Measurements from ENCODE around the gene CIART.

DNA sequence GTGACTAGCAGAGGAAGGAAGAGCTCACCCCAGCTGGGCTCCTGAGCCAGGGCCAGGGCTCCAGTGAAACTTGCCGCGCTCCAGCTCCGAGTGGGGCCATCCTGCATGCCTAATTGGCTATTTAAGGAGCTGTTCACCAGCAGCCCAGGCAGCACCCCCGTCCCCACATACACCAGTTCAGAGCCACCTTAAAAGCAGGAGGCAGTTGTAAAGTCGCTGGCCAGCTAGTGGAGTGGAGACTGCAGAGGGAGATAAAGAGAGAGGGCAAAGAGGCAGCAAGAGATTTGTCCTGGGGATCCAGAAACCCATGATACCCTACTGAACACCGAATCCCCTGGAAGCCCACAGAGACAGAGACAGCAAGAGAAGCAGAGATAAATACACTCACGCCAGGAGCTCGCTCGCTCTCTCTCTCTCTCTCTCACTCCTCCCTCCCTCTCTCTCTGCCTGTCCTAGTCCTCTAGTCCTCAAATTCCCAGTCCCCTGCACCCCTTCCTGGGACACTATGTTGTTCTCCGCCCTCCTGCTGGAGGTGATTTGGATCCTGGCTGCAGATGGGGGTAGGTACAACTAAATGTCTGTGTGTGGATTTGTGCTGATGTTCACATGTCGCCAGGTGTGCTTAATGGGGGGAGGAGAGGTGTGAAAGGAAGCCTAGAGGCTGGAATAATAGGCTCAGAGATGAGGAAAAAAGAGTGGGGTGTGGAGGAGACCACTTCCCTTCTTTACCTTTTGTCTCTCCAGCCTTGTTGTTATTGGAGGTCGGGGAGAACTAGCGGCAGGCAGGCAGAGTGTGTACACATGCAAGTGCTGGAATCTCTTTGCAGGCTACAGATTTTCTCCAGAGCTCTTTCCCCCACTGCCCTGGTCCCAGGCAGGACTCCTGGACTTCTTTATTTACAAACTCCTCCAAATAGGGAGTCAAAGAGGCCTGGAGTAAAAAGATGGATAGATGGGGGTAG is 24.4 kb upstream of the CIART start, which contains the start of gene CA14:
- TF ChIP-seq POLR2AphosphoS5 (IDR thresholded peaks at IDR 0.05; ENCODE audit: low read depth, low read length) (no peak), POLR2A (IDR thresholded peaks at IDR 0.05; ENCODE audit: low read depth, low read length) (no peak), TAF1 (IDR thresholded peaks at IDR 0.05; ENCODE audit: low read depth, low read length) (no peak), POU2F2 (IDR thresholded peaks at IDR 0.05; ENCODE audit: low read depth, low read length) (no peak)
